Measurements from ENCODE around the gene CD22.

DNA sequence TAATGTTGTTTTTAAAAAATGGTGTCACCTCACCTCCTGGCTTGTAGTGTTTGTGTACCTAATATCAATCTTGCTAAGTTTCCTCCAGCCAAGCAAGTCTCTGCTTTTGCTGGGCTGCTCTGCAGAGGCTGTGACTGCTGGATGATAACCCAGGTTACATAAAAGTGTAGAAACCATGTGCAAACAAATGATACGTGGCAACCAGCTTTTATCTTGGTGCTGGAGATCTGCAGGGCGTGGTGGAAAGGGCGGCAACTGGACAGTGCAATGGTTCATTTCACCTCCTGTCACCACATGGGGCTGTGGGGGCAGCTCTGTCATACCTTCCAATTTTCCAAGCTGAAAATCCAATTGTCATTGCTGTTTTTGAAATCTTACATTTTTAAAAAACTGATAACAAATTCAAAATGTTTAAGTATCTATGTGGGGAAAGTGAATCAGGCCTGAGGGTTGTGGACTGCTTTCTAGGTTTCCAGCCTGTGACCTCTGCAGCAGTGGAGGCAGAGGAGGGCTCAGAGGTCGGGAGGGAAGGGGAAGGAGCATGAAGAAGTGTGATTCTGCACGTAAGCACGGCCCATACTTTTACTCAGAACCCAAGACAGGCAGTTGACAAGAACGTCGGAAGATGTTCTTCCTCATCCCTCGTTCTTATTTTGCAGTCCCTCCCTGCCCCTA, 51.6 kb downstream of the CD22 start:
- TF ChIP-seq, protein P1, sequence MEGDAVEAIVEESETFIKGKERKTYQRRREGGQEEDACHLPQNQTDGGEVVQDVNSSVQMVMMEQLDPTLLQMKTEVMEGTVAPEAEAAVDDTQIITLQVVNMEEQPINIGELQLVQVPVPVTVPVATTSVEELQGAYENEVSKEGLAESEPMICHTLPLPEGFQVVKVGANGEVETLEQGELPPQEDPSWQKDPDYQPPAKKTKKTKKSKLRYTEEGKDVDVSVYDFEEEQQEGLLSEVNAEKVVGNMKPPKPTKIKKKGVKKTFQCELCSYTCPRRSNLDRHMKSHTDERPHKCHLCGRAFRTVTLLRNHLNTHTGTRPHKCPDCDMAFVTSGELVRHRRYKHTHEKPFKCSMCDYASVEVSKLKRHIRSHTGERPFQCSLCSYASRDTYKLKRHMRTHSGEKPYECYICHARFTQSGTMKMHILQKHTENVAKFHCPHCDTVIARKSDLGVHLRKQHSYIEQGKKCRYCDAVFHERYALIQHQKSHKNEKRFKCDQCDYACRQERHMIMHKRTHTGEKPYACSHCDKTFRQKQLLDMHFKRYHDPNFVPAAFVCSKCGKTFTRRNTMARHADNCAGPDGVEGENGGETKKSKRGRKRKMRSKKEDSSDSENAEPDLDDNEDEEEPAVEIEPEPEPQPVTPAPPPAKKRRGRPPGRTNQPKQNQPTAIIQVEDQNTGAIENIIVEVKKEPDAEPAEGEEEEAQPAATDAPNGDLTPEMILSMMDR (IDR thresholded peaks at IDR 0.05; ENCODE audit: low read depth, low read length), result no peak
- TF ChIP-seq POLR2A (IDR thresholded peaks at IDR 0.05; ENCODE audit: extremely low read depth, insufficient read length) (no peak), MYC (IDR thresholded peaks at IDR 0.05; ENCODE audit: low read depth, low read length) (no peak)
- TF ChIP-seq, protein P2, sequence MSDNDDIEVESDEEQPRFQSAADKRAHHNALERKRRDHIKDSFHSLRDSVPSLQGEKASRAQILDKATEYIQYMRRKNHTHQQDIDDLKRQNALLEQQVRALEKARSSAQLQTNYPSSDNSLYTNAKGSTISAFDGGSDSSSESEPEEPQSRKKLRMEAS (IDR thresholded peaks at IDR 0.05; ENCODE audit: low read depth, low read length), result no peak
